ENCODE results near the gene ING4.
"Not testable (repeated sequence)": the region's sequence is repeated elsewhere in the genome, so short reads cannot be mapped to it uniquely, and the experiment has no call there.

ING4 gene

GRCh38 chr12:6662906-6663742 is at the start of gene ING4:
ING4 (minus strand) TSS chr12:6663119; CDS start chr12:6663101, 18 bp downstream.
- peak; percentile 87 to 91 for DNase-seq (ENCODE audit: low read depth in 1 of 2, low spot score in 1 of 2)

- no peak for DNase-seq (ENCODE audit: low read depth in 1 of 2, low spot score in 1 of 2)
Observed at GRCh38 chr12:6708960-6709394, 46.1 kb upstream of the ING4 start.

GRCh38 chr12:6708351-6708750 is 45.4 kb upstream of the ING4 start:
- not testable (repeated sequence) for DNase-seq (ENCODE audit: low read depth in 1 of 2, low spot score in 1 of 2)

DNA sequence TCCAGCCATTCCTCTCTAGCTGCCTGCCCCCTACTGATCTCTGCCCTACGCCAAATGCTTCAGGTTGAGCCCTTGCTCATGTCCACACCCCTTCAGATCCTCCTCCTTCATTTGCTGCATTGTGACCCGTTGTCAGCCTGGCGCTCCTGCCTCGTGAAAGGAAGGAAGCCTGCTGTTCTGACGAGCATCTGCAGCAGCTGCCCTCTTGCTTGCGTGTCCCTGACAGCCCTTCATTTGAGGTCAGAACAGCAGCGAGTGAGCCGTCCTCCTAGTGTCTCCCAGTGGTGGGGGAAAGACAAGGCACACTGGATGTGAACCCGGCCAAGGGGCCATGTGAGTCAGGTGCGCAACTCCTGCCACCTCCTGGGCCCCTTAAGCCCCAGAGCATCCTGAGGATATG is 40.7 kb upstream of the ING4 start:
- no peak for DNase-seq (ENCODE audit: low read depth in 1 of 2, low spot score in 1 of 2)

GRCh38 chr12:6701078-6701768 is 38.3 kb upstream of the ING4 start:
- no peak for DNase-seq (ENCODE audit: low read depth in 1 of 2, low spot score in 1 of 2)

GRCh38 chr12:6700646-6701051 is 37.7 kb upstream of the ING4 start, which contains the start of gene PIANP:
PIANP (minus strand) TSS chr12:6700815; CDS start chr12:6698061, 2,754 bp downstream.
- DNase-seq (ENCODE audit: low read depth in 1 of 2, low spot score in 1 of 2) = peak; percentile 17 to 29

- peak in 1 of 2 donors; percentile 3 for DNase-seq (ENCODE audit: low read depth in 1 of 2, low spot score in 1 of 2)
Observed at GRCh38 chr12:6699989-6700645, 37.2 kb upstream of the ING4 start.

GRCh38 chr12:6699259-6699988 is 36.5 kb upstream of the ING4 start:
- no peak for DNase-seq (ENCODE audit: low read depth in 1 of 2, low spot score in 1 of 2)

DNA sequence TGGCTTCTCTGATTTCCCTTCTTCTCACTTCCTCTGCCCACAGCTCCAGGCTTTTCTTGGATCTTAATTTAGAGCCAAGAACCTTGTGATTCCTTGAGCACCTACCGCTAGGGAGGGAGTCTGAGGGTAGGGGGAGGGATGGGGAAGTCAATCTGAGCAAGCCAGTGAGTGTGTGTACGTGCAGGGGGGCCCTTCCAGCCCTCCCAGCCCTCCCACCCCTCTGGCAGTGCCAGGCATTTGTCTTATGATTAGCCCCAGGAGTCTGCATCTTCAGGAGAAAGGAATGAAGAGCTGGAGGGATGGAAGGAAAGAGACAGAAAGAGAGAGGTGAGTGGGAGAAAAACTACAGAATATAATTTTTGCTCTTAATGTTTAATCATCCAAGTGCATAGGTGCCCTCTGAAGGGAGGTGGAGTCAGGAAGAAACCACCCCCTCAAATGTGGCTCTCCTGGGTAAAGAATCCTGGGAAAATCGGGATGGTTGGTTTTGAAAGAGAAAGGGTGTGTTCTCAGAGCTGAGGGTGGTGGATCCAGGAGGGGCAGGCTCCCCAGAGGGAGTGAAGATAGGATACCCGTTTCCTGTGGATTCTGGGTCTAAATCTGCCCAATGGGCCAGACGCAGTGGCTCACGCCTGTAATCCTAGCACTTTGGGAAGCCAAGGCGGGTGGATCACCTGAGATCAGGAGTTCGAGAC is 35.6 kb upstream of the ING4 start:
- DNase-seq (ENCODE audit: low read depth in 1 of 2, low spot score in 1 of 2) = no peak

DNA sequence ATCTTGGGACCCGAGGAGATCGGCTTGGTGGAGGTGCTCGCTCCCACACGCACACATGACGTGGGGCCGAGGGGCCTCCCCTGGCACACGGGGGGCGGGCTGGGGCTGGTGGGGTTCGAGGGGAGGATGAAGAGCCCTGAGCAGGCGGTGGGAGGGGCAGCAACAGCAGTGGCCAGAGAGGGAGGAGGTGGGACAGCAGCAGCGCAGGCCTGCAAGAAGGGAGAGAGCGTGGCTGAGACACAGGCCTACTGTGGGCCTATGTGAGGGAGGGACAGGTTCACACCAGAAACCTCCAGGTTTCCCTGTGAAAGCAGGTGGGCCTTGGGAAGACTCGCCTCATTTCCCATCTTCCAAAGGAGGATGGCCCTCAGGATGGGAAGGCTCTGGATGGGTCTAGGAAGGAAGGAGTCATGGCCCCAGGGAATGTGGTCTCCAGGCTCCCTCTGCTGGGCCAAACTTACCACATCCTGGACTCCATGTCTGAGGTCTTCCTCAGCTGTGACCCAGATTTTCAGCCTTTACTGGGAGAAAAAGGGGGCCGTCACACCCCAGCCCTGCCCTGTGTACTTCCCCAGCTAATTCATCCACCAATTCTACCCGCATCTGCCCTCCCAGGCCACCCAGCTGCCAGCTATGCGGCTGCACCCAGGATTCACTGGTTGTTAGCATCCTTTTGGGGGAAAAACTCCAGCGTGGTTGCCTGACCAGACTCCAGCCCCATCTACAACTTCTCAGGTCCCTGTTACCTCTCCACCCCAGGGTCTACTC is 34.8 kb upstream of the ING4 start:
- DNase-seq (ENCODE audit: low read depth in 1 of 2, low spot score in 1 of 2) = no peak

- no peak for DNase-seq (ENCODE audit: low read depth in 1 of 2, low spot score in 1 of 2)
Observed at GRCh38 chr12:6696690-6697583, 34.0 kb upstream of the ING4 start.

- DNase-seq (ENCODE audit: low read depth in 1 of 2, low spot score in 1 of 2) = no peak
Observed at GRCh38 chr12:6695313-6696045, 32.6 kb upstream of the ING4 start.

DNA sequence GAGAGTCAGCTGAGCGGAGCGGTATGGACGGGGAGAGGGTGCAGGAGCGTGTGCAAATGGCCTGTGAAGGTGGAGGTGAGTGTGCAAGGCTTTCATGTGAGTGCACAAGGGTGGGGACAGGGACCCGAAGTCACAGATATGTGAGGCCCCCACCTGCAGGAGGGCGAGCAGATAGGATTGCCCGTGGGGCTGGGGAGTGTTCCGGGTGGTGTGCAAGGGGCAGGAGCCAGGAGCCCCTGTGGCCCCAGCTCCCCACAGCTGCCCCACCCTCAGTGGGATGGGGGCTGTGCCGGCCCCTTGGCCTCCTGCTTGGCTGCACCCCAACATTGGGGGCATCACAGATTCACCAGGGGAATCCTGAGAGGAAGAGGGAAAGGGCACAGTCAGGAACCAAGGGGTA is 31.8 kb upstream of the ING4 start:
- no peak for DNase-seq (ENCODE audit: low read depth in 1 of 2, low spot score in 1 of 2)

DNA sequence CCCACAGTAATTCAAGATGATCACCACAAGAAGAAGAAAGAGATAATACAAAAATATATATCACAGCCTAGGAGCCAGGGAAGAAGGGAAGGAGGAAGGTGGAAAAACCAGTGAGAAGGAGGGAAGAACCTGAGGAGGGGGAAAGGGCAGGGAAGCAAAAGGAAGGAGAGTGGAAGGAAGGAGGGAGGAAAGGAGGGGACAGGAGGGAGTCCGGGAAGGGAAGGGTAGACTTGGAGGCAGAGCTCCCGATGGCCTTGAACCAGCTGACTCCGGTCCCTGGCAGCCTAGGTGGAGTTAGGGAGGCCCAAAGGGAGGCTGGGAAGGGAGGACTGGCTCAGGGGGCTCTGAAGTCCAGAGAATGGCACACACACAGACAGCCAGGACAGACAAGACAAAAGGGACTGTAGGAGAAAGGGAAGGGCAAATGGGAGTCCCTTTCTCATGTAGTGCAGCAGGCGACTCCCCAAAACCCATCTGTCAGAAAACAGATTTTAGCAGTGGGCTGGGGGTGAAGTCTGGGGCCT is 31.0 kb upstream of the ING4 start:
- DNase-seq (ENCODE audit: low read depth in 1 of 2, low spot score in 1 of 2) = no peak

DNA sequence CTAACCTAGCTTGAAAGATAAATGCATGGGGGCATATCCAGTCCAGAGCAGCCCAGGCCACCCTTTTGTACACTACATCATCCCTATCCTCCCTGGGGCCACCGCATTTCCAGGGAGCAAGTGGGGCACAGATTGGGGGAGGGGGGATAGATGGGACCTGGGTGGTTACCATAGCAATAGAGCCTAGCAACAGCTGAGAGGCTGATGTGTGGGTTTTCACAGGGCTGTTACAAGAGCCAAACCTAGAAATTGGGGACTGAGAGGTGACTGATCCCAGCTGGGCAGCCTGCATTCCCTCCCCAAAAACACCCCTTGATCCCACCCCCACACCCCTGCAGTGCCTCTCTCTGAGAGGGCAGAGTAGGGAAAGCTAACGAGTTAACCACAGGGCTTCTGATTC is 30.0 kb upstream of the ING4 start:
- DNase-seq (ENCODE audit: low read depth in 1 of 2, low spot score in 1 of 2) = no peak

- no peak for DNase-seq (ENCODE audit: low read depth in 1 of 2, low spot score in 1 of 2)
Observed at GRCh38 chr12:6691473-6691872, 28.6 kb upstream of the ING4 start.

GRCh38 chr12:6688999-6689882 is 26.3 kb upstream of the ING4 start, which contains the start of gene ZNF384:
ZNF384 (minus strand) TSS chr12:6689375; CDS start chr12:6679520, 9,855 bp downstream.
- DNase-seq (ENCODE audit: low read depth in 1 of 2, low spot score in 1 of 2) = peak; percentile 87 to 92
